HL-60 (cell line): ENCODE results near the gene PKDCC.
"Not testable (repeated sequence)": the region's sequence is repeated elsewhere in the genome, so short reads cannot be mapped to it uniquely, and the experiment has no call there.

Experiments
- DNase-seq, 2 experiments: peaks; one replicate each; pipeline ENCODE4 v3.0.0-alpha.2; 2010 to 2020; ENCODE audit warnings: low read depth in 1 of 2, low spot score in 1 of 2
- H3K27ac ChIP-seq: fragments of 250-450 bp; sonication (Bioruptor Pico); replicated peaks from 2 replicates; pipeline ENCODE4 v1.5.1; 2020; ENCODE audit warnings: mild to moderate bottlenecking, moderate library complexity
- H3K27me3 ChIP-seq: fragments of 250-450 bp; sonication (Bioruptor Pico); 2 replicates; pipeline ENCODE4 v1.5.1; 2021; ENCODE audit warnings: mild to moderate bottlenecking, moderate library complexity; ENCODE audit not compliant: insufficient read depth, poor library complexity, severe bottlenecking
- H3K4me3 ChIP-seq: replicated peaks from 2 replicates; pipeline ENCODE4 v1.5.1; 2011; ENCODE audit warnings: mild to moderate bottlenecking, control low read depth, low read length; ENCODE audit not compliant: insufficient read depth
- GABPA ChIP-seq: IDR thresholded peaks from 2 replicates; pipeline ENCODE4 v1.6.1; 2012; ENCODE audit warnings: low read depth
- POLR2AphosphoS5 ChIP-seq: IDR thresholded peaks from 2 replicates; pipeline ENCODE4 v1.6.1; 2012; ENCODE audit warnings: low read depth
- SPI1 ChIP-seq: IDR thresholded peaks from 2 replicates; pipeline ENCODE4 v1.6.1; 2012; ENCODE audit warnings: low read depth, mild to moderate bottlenecking, borderline replicate concordance
- TF ChIP-seq, protein P1 (sequence below): IDR thresholded peaks from one replicate; pipeline ENCODE4 v1.5.1; 2011; ENCODE audit warnings: low read length, control low read depth, inconsistent platforms; ENCODE audit not compliant: insufficient read depth
- TF ChIP-seq, protein P2 (sequence below): IDR thresholded peaks from 2 replicates; pipeline ENCODE4 v1.6.1; 2012; ENCODE audit warnings: low read depth; ENCODE audit not compliant: insufficient replicate concordance

PKDCC gene

DNA sequence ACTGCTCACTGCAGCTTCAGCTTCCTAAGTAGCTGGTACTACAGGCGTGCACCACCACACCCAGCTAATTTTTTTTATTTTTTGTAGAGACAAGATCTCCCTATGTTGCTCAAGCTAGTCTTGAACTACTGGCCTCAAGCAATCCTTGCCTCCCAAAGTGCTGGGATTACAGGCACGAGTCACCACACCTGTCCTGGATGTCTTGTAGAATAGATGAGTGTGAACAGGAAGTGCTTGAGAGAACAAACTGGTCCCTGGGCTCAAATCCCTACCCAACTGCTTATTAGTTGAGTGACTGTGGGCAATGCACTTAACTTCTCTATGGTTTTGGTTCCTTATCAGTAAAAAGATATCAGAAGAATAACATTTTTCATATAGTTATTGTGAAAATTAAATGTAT is 34.2 kb downstream of the PKDCC start:
- H3K27ac ChIP-seq, result no peak overlapping the region
- TF ChIP-seq POLR2AphosphoS5 (no peak), SPI1 (no peak)
- H3K27me3 ChIP-seq, result no peaks in the 10 kb centered on the region
- H3K4me3 ChIP-seq, result no peak overlapping the region
- DNase-seq, result no peak

DNA sequence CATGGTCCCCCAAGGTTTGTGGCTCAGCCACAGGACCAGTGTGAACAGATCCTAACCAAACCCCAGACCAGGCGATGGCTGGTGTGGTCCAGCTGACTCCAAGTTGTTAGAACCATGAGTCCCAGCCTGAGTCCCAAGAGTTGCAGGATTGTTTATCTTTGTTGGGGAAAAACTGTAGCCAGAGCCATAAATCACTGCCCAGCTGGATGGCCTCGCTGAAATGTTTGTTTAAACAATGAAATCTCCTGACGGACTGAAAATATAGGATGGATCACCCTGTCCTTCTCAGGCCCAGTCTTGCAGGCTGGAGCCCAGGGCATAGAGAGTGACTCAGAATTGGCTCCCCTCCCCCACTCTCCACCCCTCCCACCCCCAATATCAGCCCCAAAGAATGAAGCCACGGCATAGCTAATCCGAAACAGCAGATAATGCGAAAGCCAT is 36.4 kb downstream of the PKDCC start:
- TF ChIP-seq SPI1 (no peak), POLR2AphosphoS5 (no peak), GABPA (no peak)
- TF ChIP-seq, protein P1, sequence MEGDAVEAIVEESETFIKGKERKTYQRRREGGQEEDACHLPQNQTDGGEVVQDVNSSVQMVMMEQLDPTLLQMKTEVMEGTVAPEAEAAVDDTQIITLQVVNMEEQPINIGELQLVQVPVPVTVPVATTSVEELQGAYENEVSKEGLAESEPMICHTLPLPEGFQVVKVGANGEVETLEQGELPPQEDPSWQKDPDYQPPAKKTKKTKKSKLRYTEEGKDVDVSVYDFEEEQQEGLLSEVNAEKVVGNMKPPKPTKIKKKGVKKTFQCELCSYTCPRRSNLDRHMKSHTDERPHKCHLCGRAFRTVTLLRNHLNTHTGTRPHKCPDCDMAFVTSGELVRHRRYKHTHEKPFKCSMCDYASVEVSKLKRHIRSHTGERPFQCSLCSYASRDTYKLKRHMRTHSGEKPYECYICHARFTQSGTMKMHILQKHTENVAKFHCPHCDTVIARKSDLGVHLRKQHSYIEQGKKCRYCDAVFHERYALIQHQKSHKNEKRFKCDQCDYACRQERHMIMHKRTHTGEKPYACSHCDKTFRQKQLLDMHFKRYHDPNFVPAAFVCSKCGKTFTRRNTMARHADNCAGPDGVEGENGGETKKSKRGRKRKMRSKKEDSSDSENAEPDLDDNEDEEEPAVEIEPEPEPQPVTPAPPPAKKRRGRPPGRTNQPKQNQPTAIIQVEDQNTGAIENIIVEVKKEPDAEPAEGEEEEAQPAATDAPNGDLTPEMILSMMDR, result no peak
- TF ChIP-seq, protein P2, sequence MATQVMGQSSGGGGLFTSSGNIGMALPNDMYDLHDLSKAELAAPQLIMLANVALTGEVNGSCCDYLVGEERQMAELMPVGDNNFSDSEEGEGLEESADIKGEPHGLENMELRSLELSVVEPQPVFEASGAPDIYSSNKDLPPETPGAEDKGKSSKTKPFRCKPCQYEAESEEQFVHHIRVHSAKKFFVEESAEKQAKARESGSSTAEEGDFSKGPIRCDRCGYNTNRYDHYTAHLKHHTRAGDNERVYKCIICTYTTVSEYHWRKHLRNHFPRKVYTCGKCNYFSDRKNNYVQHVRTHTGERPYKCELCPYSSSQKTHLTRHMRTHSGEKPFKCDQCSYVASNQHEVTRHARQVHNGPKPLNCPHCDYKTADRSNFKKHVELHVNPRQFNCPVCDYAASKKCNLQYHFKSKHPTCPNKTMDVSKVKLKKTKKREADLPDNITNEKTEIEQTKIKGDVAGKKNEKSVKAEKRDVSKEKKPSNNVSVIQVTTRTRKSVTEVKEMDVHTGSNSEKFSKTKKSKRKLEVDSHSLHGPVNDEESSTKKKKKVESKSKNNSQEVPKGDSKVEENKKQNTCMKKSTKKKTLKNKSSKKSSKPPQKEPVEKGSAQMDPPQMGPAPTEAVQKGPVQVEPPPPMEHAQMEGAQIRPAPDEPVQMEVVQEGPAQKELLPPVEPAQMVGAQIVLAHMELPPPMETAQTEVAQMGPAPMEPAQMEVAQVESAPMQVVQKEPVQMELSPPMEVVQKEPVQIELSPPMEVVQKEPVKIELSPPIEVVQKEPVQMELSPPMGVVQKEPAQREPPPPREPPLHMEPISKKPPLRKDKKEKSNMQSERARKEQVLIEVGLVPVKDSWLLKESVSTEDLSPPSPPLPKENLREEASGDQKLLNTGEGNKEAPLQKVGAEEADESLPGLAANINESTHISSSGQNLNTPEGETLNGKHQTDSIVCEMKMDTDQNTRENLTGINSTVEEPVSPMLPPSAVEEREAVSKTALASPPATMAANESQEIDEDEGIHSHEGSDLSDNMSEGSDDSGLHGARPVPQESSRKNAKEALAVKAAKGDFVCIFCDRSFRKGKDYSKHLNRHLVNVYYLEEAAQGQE, result no peak
- no peak for DNase-seq
- no peak overlapping the region for H3K4me3 ChIP-seq
- H3K27me3 ChIP-seq, result no peaks in the 10 kb centered on the region
- no peak overlapping the region for H3K27ac ChIP-seq

DNA sequence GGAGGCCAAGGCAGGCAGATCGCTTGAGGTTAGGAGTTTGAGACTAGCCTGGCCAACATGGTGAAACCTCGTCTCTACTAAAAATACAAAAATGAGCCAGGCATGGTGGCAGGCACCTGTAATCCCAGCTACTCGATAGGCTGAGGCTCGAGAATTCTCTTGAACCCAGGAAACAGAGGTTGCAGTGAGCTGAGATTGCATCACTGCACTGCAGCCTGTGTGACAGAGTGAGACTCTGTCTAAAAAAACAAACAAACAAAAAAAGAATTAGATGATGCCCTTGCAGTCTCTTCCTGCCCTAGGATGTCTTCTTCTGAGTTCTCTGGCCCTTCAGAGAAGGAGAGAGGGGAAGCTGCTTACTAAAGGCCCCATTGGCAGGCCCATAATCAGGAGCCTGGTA is 37.2 kb downstream of the PKDCC start:
- DNase-seq, H3K4me3 ChIP-seq, H3K27ac ChIP-seq, H3K27me3 ChIP-seq: not testable (repeated sequence)

GRCh38 chr2:42085706-42086487 is 38.1 kb downstream of the PKDCC start:
- no peak for DNase-seq
- Histone ChIP-seq H3K27ac (no peak overlapping the region), H3K27me3 (no peaks in the 10 kb centered on the region), H3K4me3 (no peak overlapping the region)
- no peak for TF ChIP-seq POLR2AphosphoS5
- TF ChIP-seq, protein P2, result no peak
- TF ChIP-seq GABPA, result no peak
- TF ChIP-seq, protein P1, result no peak
- TF ChIP-seq SPI1, result no peak
